Ishikawa (cell line): Measurements from ENCODE around the gene RAB41.

Experiments used
- CEBPB ChIP-seq: IDR thresholded peaks from 2 replicates; pipeline ENCODE4 v1.6.1; 2012
- CREB1 ChIP-seq: IDR thresholded peaks from 2 replicates; pipeline ENCODE4 v1.6.1; 2012; ENCODE audit warnings: low read depth
- EGR1 ChIP-seq: IDR thresholded peaks from 2 replicates; pipeline ENCODE4 v1.6.1; 2012
- EP300 ChIP-seq: IDR thresholded peaks from 2 replicates; pipeline ENCODE4 v1.6.1; 2012; ENCODE audit warnings: borderline replicate concordance
- FOXM1 ChIP-seq: IDR thresholded peaks from 2 replicates; pipeline ENCODE4 v1.6.1; 2012; ENCODE audit warnings: low read depth, borderline replicate concordance
- NFIC ChIP-seq: IDR thresholded peaks from 2 replicates; pipeline ENCODE4 v1.6.1; 2012
- RAD21 ChIP-seq: IDR thresholded peaks from 2 replicates; pipeline ENCODE4 v1.6.1; 2012; ENCODE audit warnings: low read depth
- TAF1 ChIP-seq: IDR thresholded peaks from 2 replicates; pipeline ENCODE4 v1.6.1; 2012; ENCODE audit warnings: low read depth, mild to moderate bottlenecking
- TCF12 ChIP-seq: IDR thresholded peaks from 2 replicates; pipeline ENCODE4 v1.6.1; 2012; ENCODE audit warnings: low read depth
- TEAD4 ChIP-seq: IDR thresholded peaks from 2 replicates; pipeline ENCODE4 v1.6.1; 2012
- YY1 ChIP-seq: IDR thresholded peaks from 2 replicates; pipeline ENCODE4 v1.6.1; 2012; ENCODE audit warnings: low read depth
- TF ChIP-seq, protein P1 (sequence below): IDR thresholded peaks from 2 replicates; pipeline ENCODE4 v1.6.1; 2012
- TF ChIP-seq, protein P2 (sequence below): IDR thresholded peaks from 2 replicates; pipeline ENCODE4 v1.6.1; 2012; ENCODE audit warnings: low read depth, mild to moderate bottlenecking
- TF ChIP-seq, protein P3 (sequence below): IDR thresholded peaks from 2 replicates; pipeline ENCODE4 v1.6.1; 2012

- TF ChIP-seq NFIC: no peak
- TF ChIP-seq EP300: no peak
- TF ChIP-seq, protein P1, sequence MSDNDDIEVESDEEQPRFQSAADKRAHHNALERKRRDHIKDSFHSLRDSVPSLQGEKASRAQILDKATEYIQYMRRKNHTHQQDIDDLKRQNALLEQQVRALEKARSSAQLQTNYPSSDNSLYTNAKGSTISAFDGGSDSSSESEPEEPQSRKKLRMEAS: no peak
- TF ChIP-seq TAF1: no peak
- no peak for TF ChIP-seq TCF12
- no peak for TF ChIP-seq CEBPB
- no peak for TF ChIP-seq CREB1
- TF ChIP-seq YY1: no peak
- no peak for TF ChIP-seq EGR1
- TF ChIP-seq, protein P2, sequence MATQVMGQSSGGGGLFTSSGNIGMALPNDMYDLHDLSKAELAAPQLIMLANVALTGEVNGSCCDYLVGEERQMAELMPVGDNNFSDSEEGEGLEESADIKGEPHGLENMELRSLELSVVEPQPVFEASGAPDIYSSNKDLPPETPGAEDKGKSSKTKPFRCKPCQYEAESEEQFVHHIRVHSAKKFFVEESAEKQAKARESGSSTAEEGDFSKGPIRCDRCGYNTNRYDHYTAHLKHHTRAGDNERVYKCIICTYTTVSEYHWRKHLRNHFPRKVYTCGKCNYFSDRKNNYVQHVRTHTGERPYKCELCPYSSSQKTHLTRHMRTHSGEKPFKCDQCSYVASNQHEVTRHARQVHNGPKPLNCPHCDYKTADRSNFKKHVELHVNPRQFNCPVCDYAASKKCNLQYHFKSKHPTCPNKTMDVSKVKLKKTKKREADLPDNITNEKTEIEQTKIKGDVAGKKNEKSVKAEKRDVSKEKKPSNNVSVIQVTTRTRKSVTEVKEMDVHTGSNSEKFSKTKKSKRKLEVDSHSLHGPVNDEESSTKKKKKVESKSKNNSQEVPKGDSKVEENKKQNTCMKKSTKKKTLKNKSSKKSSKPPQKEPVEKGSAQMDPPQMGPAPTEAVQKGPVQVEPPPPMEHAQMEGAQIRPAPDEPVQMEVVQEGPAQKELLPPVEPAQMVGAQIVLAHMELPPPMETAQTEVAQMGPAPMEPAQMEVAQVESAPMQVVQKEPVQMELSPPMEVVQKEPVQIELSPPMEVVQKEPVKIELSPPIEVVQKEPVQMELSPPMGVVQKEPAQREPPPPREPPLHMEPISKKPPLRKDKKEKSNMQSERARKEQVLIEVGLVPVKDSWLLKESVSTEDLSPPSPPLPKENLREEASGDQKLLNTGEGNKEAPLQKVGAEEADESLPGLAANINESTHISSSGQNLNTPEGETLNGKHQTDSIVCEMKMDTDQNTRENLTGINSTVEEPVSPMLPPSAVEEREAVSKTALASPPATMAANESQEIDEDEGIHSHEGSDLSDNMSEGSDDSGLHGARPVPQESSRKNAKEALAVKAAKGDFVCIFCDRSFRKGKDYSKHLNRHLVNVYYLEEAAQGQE: no peak
- TF ChIP-seq RAD21: no peak
- TF ChIP-seq FOXM1: no peak
- no peak for TF ChIP-seq TEAD4
- TF ChIP-seq, protein P3, sequence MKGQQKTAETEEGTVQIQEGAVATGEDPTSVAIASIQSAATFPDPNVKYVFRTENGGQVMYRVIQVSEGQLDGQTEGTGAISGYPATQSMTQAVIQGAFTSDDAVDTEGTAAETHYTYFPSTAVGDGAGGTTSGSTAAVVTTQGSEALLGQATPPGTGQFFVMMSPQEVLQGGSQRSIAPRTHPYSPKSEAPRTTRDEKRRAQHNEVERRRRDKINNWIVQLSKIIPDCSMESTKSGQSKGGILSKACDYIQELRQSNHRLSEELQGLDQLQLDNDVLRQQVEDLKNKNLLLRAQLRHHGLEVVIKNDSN: no peak
These were observed 27.9 kb upstream of the RAB41 start for GRCh38 chrX:70254063-70254400.
